GM18867 (cell line): ENCODE results near the gene EML5.

Experiments used
- ATAC-seq: cut with Tn5 transposase; IDR thresholded peaks from one replicate; pipeline ENCODE4 v1.9.1; 2021; ENCODE audit warnings: mild to moderate bottlenecking, moderate library complexity; ENCODE audit not compliant: unreplicated experiment

EML5 gene

GRCh38 chr14:88621100-88621499 lies 171.7 kb downstream of the EML5 start:
- ATAC-seq: no peak

- no peak for ATAC-seq
Measured at GRCh38 chr14:88618476-88618875, 174.3 kb downstream of the EML5 start.

GRCh38 chr14:88617479-88617878 lies 175.3 kb downstream of the EML5 start:
- no peak for ATAC-seq

GRCh38 chr14:88616697-88617096 lies 176.1 kb downstream of the EML5 start:
- no peak for ATAC-seq

- peak; percentile 63 for ATAC-seq
Measured at GRCh38 chr14:88614218-88614907, 178.4 kb downstream of the EML5 start.

- peak; percentile 47 for ATAC-seq
Measured at GRCh38 chr14:88613552-88614010, 179.2 kb downstream of the EML5 start.

- no peak for ATAC-seq
Measured at GRCh38 chr14:88612981-88613380, 179.8 kb downstream of the EML5 start.

- no peak for ATAC-seq
Measured at GRCh38 chr14:88611878-88612277, 180.9 kb downstream of the EML5 start.

- ATAC-seq: no peak
Measured at GRCh38 chr14:88607829-88608228, 184.9 kb downstream of the EML5 start.

- no peak for ATAC-seq
Measured at GRCh38 chr14:88605594-88605993, 187.2 kb downstream of the EML5 start.

GRCh38 chr14:88604212-88604611 lies 188.5 kb downstream of the EML5 start:
- no peak for ATAC-seq

- peak; percentile 93 for ATAC-seq
Measured at GRCh38 chr14:88599761-88600439, 192.9 kb downstream of the EML5 start.

- peak; percentile 39 for ATAC-seq
Measured at GRCh38 chr14:88599326-88599725, 193.4 kb downstream of the EML5 start.

GRCh38 chr14:88598097-88598675 lies 194.6 kb downstream of the EML5 start:
- ATAC-seq: no peak

- ATAC-seq: no peak
Measured at GRCh38 chr14:88597601-88598000, 195.2 kb downstream of the EML5 start.

GRCh38 chr14:88597038-88597437 lies 195.7 kb downstream of the EML5 start:
- no peak for ATAC-seq

- no peak for ATAC-seq
Measured at GRCh38 chr14:88592031-88592430, 200.7 kb downstream of the EML5 start.

- no peak for ATAC-seq
Measured at GRCh38 chr14:88590173-88590572, 202.6 kb downstream of the EML5 start.

GRCh38 chr14:88588081-88588480 lies 204.7 kb downstream of the EML5 start:
- no peak for ATAC-seq

- ATAC-seq: no peak
Measured at GRCh38 chr14:88584451-88584850, 208.3 kb downstream of the EML5 start.

- ATAC-seq: no peak
Measured at GRCh38 chr14:88576222-88576621, 216.5 kb downstream of the EML5 start.

GRCh38 chr14:88572117-88572516 lies 220.6 kb downstream of the EML5 start:
- no peak for ATAC-seq
